ENCODE measurements around the gene AFAP1. TPM values are rescaled to one million over a fixed set of nuclear protein-coding genes. Genes with fewer than 3 reads are reported as not detected.

AFAP1 gene
- total and polyA plus RNA-seq, 2 donors (not counting 3 experiments of a cell fraction or from before 2014, with no cell fraction given): 32.3 to 103 TPM

GRCh38 chr4:7771056-7771455, 168.6 kb downstream of the AFAP1 start:
- Histone ChIP-seq H3K4me2 (ENCODE audit: insufficient read depth, low read length) (no peak overlapping the region), H3K9me1 (replicated peaks; ENCODE audit: control insufficient read depth, extremely low read depth, insufficient read depth, low read length) (no peaks in the 10 kb centered on the region), H3K27ac (ENCODE audit: insufficient read depth, low read depth, low read length) (no peak overlapping the region), H3K79me2 (ENCODE audit: control insufficient read depth, insufficient read depth, low read length) (peaks cover 12% of the 10 kb centered on the region), H4K20me1 (replicated peaks; ENCODE audit: control insufficient read depth, extremely low read depth, insufficient read depth, low read length) (no peaks in the 10 kb centered on the region), H3K4me1 (ENCODE audit: control insufficient read depth, extremely low read depth, insufficient read depth, low read length) (no peaks in the 10 kb centered on the region), H3K36me3 (ENCODE audit: control insufficient read depth in 2 of 2, extremely low read depth in 1 of 2, insufficient read depth in 2 of 2, low read length in 2 of 2) (peaks cover 52 to 71% of the 10 kb centered on the region in 2 experiments), H2AFZ (ENCODE audit: low read depth, low read length) (no peak overlapping the region), H3K27me3 (ENCODE audit: control insufficient read depth in 2 of 2, insufficient read depth in 2 of 2, low read length in 2 of 2) (no peaks in the 10 kb centered on the region), H3K4me3 (replicated peaks in 1 of 3; ENCODE audit: insufficient read depth in 1 of 3, low read depth in 1 of 3, low read length in 3 of 3) (no peak overlapping the region), H3K9ac (replicated peaks; ENCODE audit: extremely low read depth, insufficient read depth, low read length) (no peak overlapping the region), H3K9me3 (replicated peaks; ENCODE audit: control insufficient read depth, insufficient read depth, low read length) (no peaks in the 10 kb centered on the region)
- dilution Hi-C loops (cut with MboI; ENCODE audit: extremely low pct_ligation_motif_present, low sequenced_read_pairs): no loop called here
- FAIRE-seq (no peak), DNase-seq (ENCODE audit: low read depth, low spot score) (no peak)
- POLR2A ChIA-PET: no interaction called here
- BruUV-seq (replicated peaks): no TSS peak
- intact Hi-C loops (cut with micrococcal nuclease): no loop called here
- CTCF ChIA-PET: interaction anchor here (0.7 to 2.8 kb wide), 9 partner anchors 10 to 218 kb away, joined by 3 to 36 read pairs (median 4); no protein-coding TSS in a partner anchor
- TF ChIP-seq POLR2AphosphoS5 (IDR thresholded peaks at IDR 0.05; ENCODE audit: insufficient read depth, low read depth, low read length) (no peak), EZH2 (IDR thresholded peaks at IDR 0.05; ENCODE audit: borderline replicate concordance, low read depth, low read length, severe bottlenecking) (no peak), MYC (IDR thresholded peaks at IDR 0.05; ENCODE audit: low read depth, low read length) (no peak), POLR2A (IDR thresholded peaks at IDR 0.05; ENCODE audit: low read depth, low read length) (no peak), CTCF (IDR thresholded peaks at IDR 0.05; ENCODE audit: extremely low read depth in 1 of 2, insufficient read depth in 1 of 2, low read depth in 1 of 2, low read length in 2 of 2) (no peak), JUN (IDR thresholded peaks at IDR 0.05; ENCODE audit: borderline replicate concordance, insufficient read depth, insufficient read length, low read depth) (no peak), GATA2 (IDR thresholded peaks at IDR 0.05; ENCODE audit: insufficient read depth, insufficient read length, low read depth, low read length) (no peak), MAX (IDR thresholded peaks at IDR 0.05; ENCODE audit: insufficient read depth, insufficient read length) (no peak), FOS (IDR thresholded peaks at IDR 0.05; ENCODE audit: borderline replicate concordance, insufficient read depth, low read length) (no peak)
